Measurements from ENCODE around the gene THSD4. TPM values are rescaled to one million over a fixed set of nuclear protein-coding genes. Genes with fewer than 3 reads are reported as not detected.

Gene THSD4
- total RNA-seq, 1 experiment from 2014 or later, result 65.4 TPM

- Histone ChIP-seq H3K27ac (ENCODE audit: low read length) (no peak overlapping the region), H3K9me3 (ENCODE audit: control insufficient read depth, insufficient read depth, low read depth, low read length) (no peaks in the 10 kb centered on the region), H3K4me1 (ENCODE audit: control insufficient read depth, insufficient read depth, low read length) (peaks cover 11% of the 10 kb centered on the region; the same call in 1 of the 2 replicates), H3K27me3 (ENCODE audit: control insufficient read depth, insufficient read depth, low read length) (no peaks in the 10 kb centered on the region), H3K4me3 (ENCODE audit: low read depth in 2 of 2, low read length in 2 of 2) (no peak overlapping the region), H3K36me3 (ENCODE audit: control insufficient read depth, insufficient read depth, low read length) (no peaks in the 10 kb centered on the region)
- no peak for TF ChIP-seq SIN3A (IDR thresholded peaks at IDR 0.05; ENCODE audit: borderline replicate concordance, insufficient read depth, low read depth, low read length)
- no peak for TF ChIP-seq REST (IDR thresholded peaks at IDR 0.05; ENCODE audit: insufficient read depth in 1 of 2, low read depth in 2 of 2, low read length in 1 of 2)
- TF ChIP-seq POLR2AphosphoS5 (IDR thresholded peaks at IDR 0.05; ENCODE audit: low read depth, low read length), result no peak
- TF ChIP-seq CTCF (IDR thresholded peaks at IDR 0.05), result no peak
- in situ Hi-C loops (cut with HindIII; ENCODE audit: low pct_unique_long_range_greater_than_20kb, low sequenced_read_pairs) (no loop called here), intact Hi-C loops (cut with micrococcal nuclease; ENCODE audit: unreplicated experiment) (no loop called here)
- ChIA-PET CTCF (no interaction called here), POLR2A (interaction anchor here (0.6 kb wide), 1 partner anchor 56 kb away, joined by 25 read pairs; no protein-coding TSS in a partner anchor)
- DNase-seq (ENCODE audit: low read depth, low spot score), result no peak
- BruUV-seq (replicated peaks), result no TSS peak
- ATAC-seq, result no peak
Measured at GRCh38 chr15:71154607-71155200, 39.4 kb downstream of the THSD4 start.

- no peaks in the 10 kb centered on the region for H3K27me3 ChIP-seq (ENCODE audit: control insufficient read depth, insufficient read depth, low read length)
- H3K27ac ChIP-seq (ENCODE audit: low read length), result no peak overlapping the region
- H3K36me3 ChIP-seq (ENCODE audit: control insufficient read depth, insufficient read depth, low read length), result no peaks in the 10 kb centered on the region
- no peak for DNase-seq (ENCODE audit: low read depth, low spot score)
- peaks cover 4% of the 10 kb centered on the region; the same call in 1 of the 2 replicates for H3K4me1 ChIP-seq (ENCODE audit: control insufficient read depth, insufficient read depth, low read length)
- POLR2A ChIA-PET, result no interaction called here
- CTCF ChIA-PET, result no interaction called here
- intact Hi-C loops (cut with micrococcal nuclease; ENCODE audit: unreplicated experiment) (no loop called here), in situ Hi-C loops (cut with HindIII; ENCODE audit: low pct_unique_long_range_greater_than_20kb, low sequenced_read_pairs) (no loop called here)
- ATAC-seq, result no peak
- H3K9me3 ChIP-seq (ENCODE audit: control insufficient read depth, insufficient read depth, low read depth, low read length), result no peaks in the 10 kb centered on the region
- BruUV-seq (replicated peaks), result no TSS peak
- TF ChIP-seq SIN3A (IDR thresholded peaks at IDR 0.05; ENCODE audit: borderline replicate concordance, insufficient read depth, low read depth, low read length) (no peak), TCF7L2 (IDR thresholded peaks at IDR 0.05; ENCODE audit: low read depth, low read length) (no peak), REST (IDR thresholded peaks at IDR 0.05; ENCODE audit: insufficient read depth in 1 of 2, low read depth in 2 of 2, low read length in 1 of 2) (no peak), CTCF (IDR thresholded peaks at IDR 0.05) (no peak), POLR2AphosphoS5 (IDR thresholded peaks at IDR 0.05; ENCODE audit: low read depth, low read length) (no peak)
- no peak overlapping the region for H3K4me3 ChIP-seq (ENCODE audit: low read depth in 2 of 2, low read length in 2 of 2)
Measured at GRCh38 chr15:71155534-71155933, 40.3 kb downstream of the THSD4 start.
